ENCODE data around the gene KHSRP. TPM values are rescaled to one million over a fixed set of nuclear protein-coding genes. Genes with fewer than 3 reads are reported as not detected.
A peak's percentile ranks its signal among the peaks of the same experiment; 100 is the strongest.

The KHSRP gene
- total RNA-seq, 2 experiments from 2014 or later, result 483 to 489 TPM

DNA sequence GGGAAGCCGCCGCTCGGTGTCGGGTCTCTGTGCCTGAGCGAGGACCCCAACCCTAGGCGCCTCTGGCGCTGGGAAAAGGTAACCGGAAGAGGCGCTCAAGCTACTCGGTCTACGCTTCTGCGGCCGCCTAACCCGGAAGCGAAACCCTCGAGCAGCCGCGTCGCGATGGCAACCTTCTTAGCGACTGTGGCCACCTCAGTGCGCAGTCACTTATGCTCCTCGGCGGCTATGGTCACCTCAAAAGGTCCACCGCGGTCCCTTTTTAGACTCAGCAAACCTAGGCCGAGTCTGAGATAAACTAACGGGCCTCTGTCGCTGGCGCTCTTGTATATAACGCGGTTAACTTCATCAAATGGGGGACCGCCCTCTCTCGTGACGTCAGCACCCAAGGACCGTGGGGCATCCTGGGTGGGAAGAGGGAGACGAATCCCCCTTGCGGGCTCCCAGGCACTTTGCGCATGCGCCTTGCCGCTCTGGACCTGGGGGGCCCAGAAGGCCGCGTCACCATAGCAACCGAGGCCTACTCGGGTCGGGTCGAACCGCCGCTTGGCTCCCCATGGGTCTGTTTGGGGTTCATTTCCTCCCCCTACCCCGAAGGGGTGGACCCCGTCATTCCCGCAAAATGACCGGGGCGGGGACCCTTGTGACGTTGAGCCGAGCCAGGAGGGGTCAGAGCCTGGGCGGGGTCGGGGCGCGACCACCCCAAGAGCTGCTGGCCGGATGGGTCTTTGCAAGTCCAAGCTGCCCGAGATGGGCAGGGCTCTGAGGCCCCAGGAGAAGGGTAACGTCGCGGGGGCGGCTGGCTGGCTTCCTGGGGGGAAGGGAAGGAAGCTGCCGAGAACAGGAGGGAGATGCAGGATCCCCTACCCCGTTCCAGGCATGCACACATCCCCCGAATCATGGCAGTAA is 31.3 kb downstream of the KHSRP start, which contains the start of gene GTF2F1:
Gene GTF2F1, minus strand, starts transcription at position 91 of the 909 bp plus-strand sequence. CDS start 169 bp downstream, outside the sequence.
- peak; percentile 96 for DNase-seq
- H3K36me3 Mint-ChIP-seq, result peaks cover 17% of the 10 kb centered on the region
- no peaks in the 10 kb centered on the region for H3K9me3 Mint-ChIP-seq
- H3K27ac Mint-ChIP-seq, result peak within 1 kb of the TSS; percentile 94
- H3K27me3 Mint-ChIP-seq, result no peaks in the 10 kb centered on the region
- H3K4me3 Mint-ChIP-seq, result peak within 1 kb of the TSS; percentile 95
- peaks cover 11% of the 10 kb centered on the region for H3K4me1 Mint-ChIP-seq

DNA sequence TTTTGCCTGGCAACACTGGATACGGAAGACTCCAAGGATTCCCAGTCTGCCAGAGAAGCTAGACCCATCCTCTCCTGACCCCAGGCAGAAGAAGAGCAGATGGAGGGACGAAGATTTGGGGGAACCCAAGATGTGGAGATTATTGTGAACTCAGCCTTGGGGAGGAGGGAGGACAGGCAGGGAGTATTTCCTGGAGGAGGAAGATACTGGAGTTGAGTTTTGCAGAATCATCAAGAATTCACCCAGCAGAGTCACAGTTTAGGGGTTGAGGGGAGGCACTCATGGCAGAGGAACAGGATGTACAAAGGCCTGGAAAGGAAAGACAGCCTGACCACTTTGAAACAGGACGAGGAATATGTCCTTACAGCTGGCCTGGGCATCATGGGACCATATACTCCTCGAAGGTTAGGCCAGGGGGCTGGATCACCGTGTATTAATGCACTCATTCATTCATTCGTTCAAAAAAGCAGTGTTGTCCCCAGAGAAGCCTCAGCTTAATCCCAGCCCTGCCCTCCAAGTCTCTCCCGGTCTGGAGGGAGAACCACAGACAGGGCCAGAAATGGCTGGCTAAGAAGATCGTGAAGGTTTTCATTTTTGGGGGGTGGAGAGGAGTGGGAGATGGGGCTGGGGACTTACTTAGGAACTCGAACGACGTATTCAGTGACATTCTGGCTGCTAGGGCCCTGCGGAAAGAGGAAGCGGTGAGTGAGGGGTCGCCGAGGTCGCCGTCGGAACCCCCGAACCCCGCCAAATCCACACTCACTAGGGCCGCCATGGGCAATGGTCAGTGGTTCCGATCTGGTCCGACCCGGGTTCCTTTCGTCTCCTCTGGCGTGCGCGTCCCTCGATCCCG is 32.2 kb downstream of the KHSRP start:
- Mint-ChIP-seq H3K4me1 (peaks cover 11% of the 10 kb centered on the region), H3K4me3 (peak overlapping the region; percentile 95)

DNA sequence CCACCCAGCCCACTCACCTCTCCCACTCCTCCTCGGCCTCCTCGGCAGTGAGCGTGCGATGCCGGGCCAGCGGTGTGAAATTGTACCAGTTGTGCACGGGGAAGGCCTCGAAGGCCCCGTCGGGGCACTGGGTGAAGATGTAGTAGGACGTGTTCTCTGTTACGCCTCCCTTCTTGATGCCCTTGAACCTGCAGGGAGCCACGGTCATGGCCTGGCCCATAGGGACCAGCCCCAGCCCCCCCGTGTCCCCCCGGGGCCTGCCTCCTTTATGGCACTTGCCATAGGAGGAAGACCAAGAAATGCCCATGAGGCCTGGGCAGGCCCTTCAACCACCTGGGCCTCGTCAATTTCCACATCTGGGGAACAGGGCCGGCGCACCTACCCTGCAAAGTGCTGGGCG is 37.2 kb downstream of the KHSRP start:
- H3K4me1 Mint-ChIP-seq, result peaks cover 11% of the 10 kb centered on the region
- no peak for DNase-seq
- H3K36me3 Mint-ChIP-seq, result peaks cover 33% of the 10 kb centered on the region
- no peak overlapping the region for H3K27ac Mint-ChIP-seq
- H3K27me3 Mint-ChIP-seq, result no peaks in the 10 kb centered on the region
- no peak overlapping the region for H3K4me3 Mint-ChIP-seq
- no peaks in the 10 kb centered on the region for H3K9me3 Mint-ChIP-seq

More for the DNA sequence above, 32.2 kb downstream of the KHSRP start:
- no peaks in the 10 kb centered on the region for H3K27me3 Mint-ChIP-seq
- no peak for DNase-seq
- peaks cover 20% of the 10 kb centered on the region for H3K36me3 Mint-ChIP-seq
- no peaks in the 10 kb centered on the region for H3K9me3 Mint-ChIP-seq
- peak overlapping the region; percentile 94 for H3K27ac Mint-ChIP-seq

DNA sequence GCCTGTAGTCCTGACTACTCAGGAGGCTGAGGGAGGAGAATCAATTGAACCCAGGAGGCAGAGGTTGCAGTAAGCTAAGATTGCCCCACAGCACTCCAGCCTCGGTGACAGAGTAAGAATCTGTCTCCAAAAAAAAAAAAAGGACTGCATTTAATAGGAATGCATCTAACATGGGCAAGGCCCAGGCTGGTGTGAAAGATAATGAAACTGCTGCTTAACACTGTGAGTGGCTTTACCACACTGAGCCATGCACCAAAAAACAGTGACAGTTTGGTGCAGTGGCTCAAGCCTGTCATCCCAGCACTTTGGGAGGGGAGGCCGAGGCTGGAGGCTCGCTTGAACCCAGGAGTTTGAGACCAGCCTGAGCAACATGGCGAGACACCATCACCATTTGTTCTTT is 40.2 kb downstream of the KHSRP start:
- H3K27ac Mint-ChIP-seq, result no peak overlapping the region
- no peaks in the 10 kb centered on the region for H3K4me1 Mint-ChIP-seq
- no peaks in the 10 kb centered on the region for H3K9me3 Mint-ChIP-seq
- H3K36me3 Mint-ChIP-seq, result peaks cover 45% of the 10 kb centered on the region
- no peaks in the 10 kb centered on the region for H3K27me3 Mint-ChIP-seq
- DNase-seq, result no peak
- no peak overlapping the region for H3K4me3 Mint-ChIP-seq

DNA sequence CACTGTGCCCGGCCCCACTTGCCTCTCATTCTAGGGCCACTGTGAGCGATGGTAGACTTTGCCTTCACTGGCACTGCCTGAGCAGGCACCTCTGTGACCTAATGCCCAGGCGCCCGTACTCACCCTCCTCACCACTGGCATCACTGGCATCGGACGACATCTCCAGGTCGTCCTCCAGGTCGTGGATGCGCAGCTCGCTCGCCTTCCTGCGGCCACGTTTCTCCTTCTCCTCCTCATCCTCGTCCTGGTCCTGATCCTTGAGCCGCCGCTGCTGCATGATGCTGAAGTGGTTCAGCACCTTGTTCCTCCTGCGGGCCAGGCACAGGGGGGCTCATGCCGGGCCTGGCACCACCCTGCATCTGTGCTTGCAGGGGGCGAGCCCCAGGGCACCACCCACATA is 41.4 kb downstream of the KHSRP start:
- no peak for DNase-seq
- no peaks in the 10 kb centered on the region for H3K9me3 Mint-ChIP-seq
- H3K4me1 Mint-ChIP-seq, result no peaks in the 10 kb centered on the region
- no peak overlapping the region for H3K4me3 Mint-ChIP-seq
- H3K36me3 Mint-ChIP-seq, result peaks cover 42% of the 10 kb centered on the region
- H3K27me3 Mint-ChIP-seq, result no peaks in the 10 kb centered on the region
- H3K27ac Mint-ChIP-seq, result no peak overlapping the region

DNA sequence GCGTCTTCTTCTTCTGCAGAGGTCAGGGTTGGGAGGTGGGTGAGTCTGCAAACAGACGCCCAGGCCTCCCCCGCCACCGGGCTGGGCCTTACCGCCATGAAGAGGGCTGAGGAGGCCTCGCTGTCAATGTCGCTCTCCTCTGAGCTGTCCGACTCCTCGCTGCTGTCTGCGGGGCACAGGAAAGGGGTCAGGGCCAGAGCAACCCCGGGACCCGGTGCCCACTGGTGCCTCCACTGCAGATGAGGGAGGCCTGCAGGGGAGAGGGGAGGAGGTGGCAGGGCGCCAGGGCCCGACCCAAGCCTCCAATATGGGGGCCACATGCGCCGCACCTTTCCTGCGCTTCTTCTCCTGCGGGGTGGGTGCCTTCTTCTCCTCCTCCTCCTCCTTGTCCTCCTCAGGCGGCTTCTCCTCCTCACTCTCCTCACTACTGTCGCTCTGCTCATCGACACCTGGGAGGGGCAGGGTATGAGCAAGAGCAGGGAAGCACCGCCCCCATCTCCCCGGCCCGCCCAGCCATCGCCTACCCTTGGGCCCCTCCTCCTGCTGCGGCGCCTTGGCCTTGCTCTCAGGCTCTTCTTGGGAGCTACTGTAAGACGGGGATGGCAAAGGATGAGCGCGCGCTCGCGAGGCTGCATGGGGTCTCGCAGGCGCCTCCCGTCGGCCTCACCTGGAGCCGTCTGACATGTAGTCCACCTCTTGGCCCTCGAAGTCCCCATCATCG is 43.4 kb downstream of the KHSRP start:
- Mint-ChIP-seq H3K27me3 (no peaks in the 10 kb centered on the region), H3K9me3 (no peaks in the 10 kb centered on the region)

DNA sequence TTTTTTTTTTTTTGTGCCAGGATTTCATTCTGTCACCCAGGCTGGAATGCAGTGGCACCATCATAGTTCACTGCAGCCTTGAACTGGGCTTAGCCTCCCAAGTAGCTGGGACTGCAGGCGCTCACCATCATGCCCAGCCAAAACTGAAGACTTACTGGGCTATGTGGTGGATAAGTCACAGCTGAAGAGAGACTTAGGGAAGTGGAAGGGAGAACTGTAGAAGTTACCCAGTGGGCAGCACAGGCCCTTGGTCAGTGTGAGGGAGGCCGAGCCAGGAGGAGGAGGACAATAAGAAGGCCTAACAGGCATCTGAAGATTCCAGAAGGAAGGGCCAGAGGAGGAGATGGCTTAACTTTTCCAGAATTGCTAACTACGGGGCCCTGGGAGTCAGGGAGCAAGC is 44.9 kb downstream of the KHSRP start:
- Mint-ChIP-seq H3K4me1 (no peaks in the 10 kb centered on the region), H3K27me3 (no peaks in the 10 kb centered on the region), H3K4me3 (peak overlapping the region; percentile 3), H3K36me3 (peaks cover 29% of the 10 kb centered on the region), H3K9me3 (no peaks in the 10 kb centered on the region), H3K27ac (no peak overlapping the region)
- DNase-seq, result no peak

More for the DNA sequence above, 43.4 kb downstream of the KHSRP start:
- DNase-seq, result no peak
- Mint-ChIP-seq H3K4me1 (no peaks in the 10 kb centered on the region), H3K36me3 (peaks cover 35% of the 10 kb centered on the region), H3K27ac (no peak overlapping the region), H3K4me3 (no peak overlapping the region)

DNA sequence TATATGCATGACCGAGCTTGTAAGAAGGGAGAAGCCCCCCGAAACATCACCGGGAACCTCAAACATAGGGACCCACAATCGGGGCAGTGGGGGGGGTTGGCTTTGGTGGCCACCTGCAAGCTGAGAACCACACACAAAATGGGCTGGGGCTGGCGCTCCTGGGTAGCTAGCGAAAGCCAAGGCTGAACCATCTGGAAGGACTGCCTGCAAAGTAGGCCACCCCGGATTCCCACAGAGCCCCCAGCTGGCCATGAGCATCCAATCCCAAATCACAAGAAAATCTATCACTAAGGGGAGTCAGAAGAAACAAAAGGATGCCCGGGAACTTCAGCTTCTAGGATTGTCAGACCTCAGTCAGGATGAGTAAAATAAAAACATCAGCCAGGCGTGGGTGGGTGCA is 46.1 kb downstream of the KHSRP start:
- H3K9me3 Mint-ChIP-seq, result no peaks in the 10 kb centered on the region
- no peak overlapping the region for H3K27ac Mint-ChIP-seq
- no peaks in the 10 kb centered on the region for H3K27me3 Mint-ChIP-seq
- H3K4me1 Mint-ChIP-seq, result peaks cover 4% of the 10 kb centered on the region
- H3K4me3 Mint-ChIP-seq, result no peak overlapping the region
- DNase-seq, result no peak
- peaks cover 28% of the 10 kb centered on the region for H3K36me3 Mint-ChIP-seq

DNA sequence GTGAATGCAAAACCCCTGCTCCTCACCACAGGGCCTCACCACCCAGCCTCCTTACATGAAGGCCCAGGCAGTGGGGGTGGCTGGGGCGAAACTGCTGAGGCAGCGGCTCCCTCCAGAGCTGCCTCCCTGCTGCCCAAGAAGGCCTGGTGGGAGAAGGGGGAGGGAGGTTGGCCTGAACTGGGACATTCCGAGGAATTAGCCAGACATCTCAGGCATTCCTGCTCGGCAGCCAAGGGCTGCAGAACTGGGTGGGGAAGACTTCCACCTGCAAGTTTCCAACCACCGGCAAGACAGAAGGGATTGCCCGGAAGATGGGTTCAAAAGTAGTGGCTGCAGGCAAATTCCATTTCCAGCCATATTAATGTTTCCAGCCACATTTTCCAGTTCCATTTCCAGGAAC is 46.6 kb downstream of the KHSRP start:
- Mint-ChIP-seq H3K4me3 (no peak overlapping the region), H3K36me3 (peaks cover 28% of the 10 kb centered on the region), H3K9me3 (no peaks in the 10 kb centered on the region), H3K4me1 (peaks cover 4% of the 10 kb centered on the region), H3K27ac (no peak overlapping the region), H3K27me3 (no peaks in the 10 kb centered on the region)
- DNase-seq, result no peak

DNA sequence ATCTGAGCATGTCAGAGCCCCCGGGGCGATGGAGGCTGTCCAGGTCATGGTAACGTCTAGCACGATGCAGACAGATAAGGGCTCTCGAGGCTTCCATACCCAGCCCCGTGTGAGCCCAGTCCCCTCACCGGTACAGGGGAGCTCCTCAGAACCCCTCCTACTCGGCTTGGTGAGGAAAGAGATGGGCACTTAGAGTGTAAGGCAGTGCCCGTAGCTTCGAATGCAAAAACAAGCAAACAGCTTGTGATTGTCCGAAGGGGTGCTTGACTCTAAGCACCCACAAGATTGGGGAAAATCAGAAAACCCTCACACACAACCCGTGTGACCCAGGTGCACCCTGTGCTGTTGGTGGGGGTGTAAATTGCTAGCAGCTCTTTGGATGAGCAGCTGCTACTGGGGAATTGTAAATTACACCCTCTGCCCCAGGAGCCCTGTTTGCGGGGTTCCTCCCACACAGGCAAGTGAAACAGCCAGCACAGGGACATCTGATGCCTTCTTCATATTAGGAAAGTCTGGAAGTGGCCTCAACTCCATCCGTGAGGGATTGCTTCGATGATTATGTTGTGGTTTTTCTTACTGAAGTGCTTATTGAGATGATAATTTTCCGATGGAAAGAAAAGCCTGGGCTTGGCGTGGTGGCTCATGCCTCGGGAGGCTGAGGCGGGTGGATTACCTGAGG is 48.0 kb downstream of the KHSRP start:
- Mint-ChIP-seq H3K9me3 (no peaks in the 10 kb centered on the region), H3K4me3 (no peak overlapping the region), H3K27ac (no peak overlapping the region), H3K27me3 (no peaks in the 10 kb centered on the region), H3K4me1 (peaks cover 8% of the 10 kb centered on the region), H3K36me3 (peaks cover 19% of the 10 kb centered on the region)
- no peak for DNase-seq

DNA sequence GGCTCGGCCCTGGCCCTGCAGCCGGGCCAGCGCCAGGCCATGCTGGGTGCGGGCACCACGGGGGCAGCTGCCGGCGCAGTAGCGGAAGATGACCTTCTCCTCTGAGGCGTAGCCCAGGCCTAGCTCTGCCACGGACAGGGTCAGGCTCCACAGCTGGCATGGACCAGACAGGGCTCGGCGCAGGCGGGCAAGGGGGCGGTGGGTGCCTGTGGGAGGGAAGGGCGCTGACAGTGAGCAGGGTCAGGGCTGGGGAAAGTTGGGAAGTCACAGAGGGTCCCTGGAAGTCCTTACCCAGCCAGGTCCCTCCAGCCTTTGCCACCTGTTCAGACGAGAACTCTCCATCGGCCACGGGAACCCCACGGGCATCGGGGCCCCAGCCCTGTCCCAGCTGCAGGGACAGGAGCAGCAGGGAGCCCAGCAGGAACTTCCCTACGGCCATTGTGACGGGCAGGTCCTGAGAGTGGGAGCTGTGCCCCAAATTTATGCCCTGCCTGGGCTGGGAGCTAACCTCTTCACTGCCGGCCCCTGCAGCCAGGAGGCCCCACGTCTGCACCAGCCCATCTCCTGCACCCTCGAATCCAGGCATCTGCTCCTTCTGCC is 49.1 kb downstream of the KHSRP start, which contains the start of gene PSPN:
Gene PSPN, minus strand, starts transcription at position 523 of the 600 bp plus-strand sequence. Its CDS starts 84 bp downstream, at position 439.
- Mint-ChIP-seq H3K36me3 (peaks cover 10% of the 10 kb centered on the region), H3K4me1 (peaks cover 8% of the 10 kb centered on the region), H3K9me3 (no peaks in the 10 kb centered on the region), H3K4me3 (no peak within 1 kb of the TSS), H3K27ac (no peak within 1 kb of the TSS), H3K27me3 (no peaks in the 10 kb centered on the region)
- no peak for DNase-seq

DNA sequence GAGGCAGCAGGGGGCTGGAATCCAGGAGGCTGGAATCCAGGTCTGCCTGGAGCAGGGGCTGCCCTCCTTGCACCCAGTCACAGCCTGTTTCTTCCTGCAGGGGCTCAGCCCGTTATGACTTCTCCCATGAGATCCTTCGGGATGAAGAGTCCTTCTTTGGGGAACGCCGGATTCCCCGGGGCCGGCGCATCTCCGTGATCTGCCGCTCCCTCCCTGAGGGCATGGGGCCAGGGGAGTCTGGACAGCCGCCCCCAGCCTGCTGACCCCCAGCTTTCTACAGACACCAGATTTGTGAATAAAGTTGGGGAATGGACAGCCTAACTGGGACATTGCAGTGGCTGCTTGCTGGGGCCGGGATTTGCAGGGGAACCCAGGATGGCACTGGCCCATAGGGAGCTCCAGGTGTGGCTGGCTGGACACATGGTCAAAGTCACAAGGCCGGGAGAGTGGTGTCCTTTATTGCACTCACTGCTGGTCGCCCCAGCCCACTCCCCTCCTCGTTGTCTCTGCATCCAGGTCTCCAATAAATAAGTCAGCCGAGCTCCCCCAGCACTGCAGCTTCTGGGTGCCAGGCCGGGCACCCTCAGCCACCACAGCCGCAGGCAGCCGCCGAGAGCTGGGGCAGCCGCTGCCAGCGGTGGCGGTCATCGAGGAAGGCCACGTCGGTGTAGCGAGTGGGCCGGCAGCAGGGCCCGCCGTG is 49.8 kb downstream of the KHSRP start:
- H3K4me3 Mint-ChIP-seq, result no peak overlapping the region
- no peaks in the 10 kb centered on the region for H3K27me3 Mint-ChIP-seq
- no peak for DNase-seq
- peaks cover 4% of the 10 kb centered on the region for H3K36me3 Mint-ChIP-seq
- H3K27ac Mint-ChIP-seq, result no peak overlapping the region
- peaks cover 8% of the 10 kb centered on the region for H3K4me1 Mint-ChIP-seq
- H3K9me3 Mint-ChIP-seq, result no peaks in the 10 kb centered on the region

DNA sequence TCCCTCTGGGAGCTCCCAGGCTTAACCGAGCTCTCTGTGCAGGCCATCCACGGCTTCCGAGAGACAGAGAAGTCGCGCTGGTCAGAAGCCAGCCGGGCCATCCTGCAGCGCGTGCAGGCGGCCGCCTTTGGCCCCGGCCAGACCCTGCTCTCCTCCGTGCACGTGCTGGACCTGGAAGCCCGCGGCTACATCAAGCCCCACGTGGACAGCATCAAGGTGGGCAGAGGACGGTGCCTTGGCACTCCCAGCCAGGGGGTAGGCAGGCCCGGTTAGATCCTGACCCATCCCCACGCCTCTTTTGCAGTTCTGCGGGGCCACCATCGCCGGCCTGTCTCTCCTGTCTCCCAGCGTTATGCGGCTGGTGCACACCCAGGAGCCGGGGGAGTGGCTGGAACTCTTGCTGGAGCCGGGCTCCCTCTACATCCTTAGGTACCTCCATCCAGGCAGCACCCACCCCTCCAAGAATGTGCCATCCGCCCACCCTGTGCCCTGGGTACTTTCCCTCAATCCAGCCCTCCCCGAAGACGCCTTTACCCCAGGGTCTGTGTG is 50.4 kb downstream of the KHSRP start:
- Mint-ChIP-seq H3K27me3 (no peaks in the 10 kb centered on the region), H3K36me3 (peaks cover 4% of the 10 kb centered on the region), H3K4me3 (no peak overlapping the region), H3K27ac (no peak overlapping the region), H3K9me3 (no peaks in the 10 kb centered on the region), H3K4me1 (peaks cover 8% of the 10 kb centered on the region)
- no peak for DNase-seq
